Measurements from ENCODE around the gene LMAN2L. TPM values are rescaled to one million over a fixed set of nuclear protein-coding genes. Genes with fewer than 3 reads are reported as not detected.

Gene LMAN2L
- total and polyA plus RNA-seq, 8 donors: 5.4 to 15.8 (median 6.8) TPM

GRCh38 chr2:96699021-96699420 lies 40.8 kb downstream of the LMAN2L start:
- DNase-seq: no peak
- Histone ChIP-seq H3K27ac (no peak overlapping the region), H3K9me3 (no peaks in the 10 kb centered on the region), H3K4me1 (no peaks in the 10 kb centered on the region), H3K36me3 (no peaks in the 10 kb centered on the region), H3K27me3 (no peaks in the 10 kb centered on the region), H3K4me3 (no peak overlapping the region)
- no peak for ATAC-seq
- no peak for TF ChIP-seq CTCF (IDR thresholded peaks at IDR 0.05)
- FAIRE-seq: no peak
- 90 to 92% methylated on average over 6 of the region's 6 CpGs for WGBS, 2 donors
- intact Hi-C loops (cut with DNase I): no loop called here

GRCh38 chr2:96698221-96698861 lies 41.5 kb downstream of the LMAN2L start:
- H3K27ac ChIP-seq: no peak overlapping the region
- ATAC-seq (no peak), FAIRE-seq (no peak), DNase-seq (no peak)
- no peaks in the 10 kb centered on the region for H3K4me1 ChIP-seq
- H3K9me3 ChIP-seq: no peaks in the 10 kb centered on the region
- no peaks in the 10 kb centered on the region for H3K36me3 ChIP-seq
- no peak for TF ChIP-seq CTCF (IDR thresholded peaks at IDR 0.05)
- no peak overlapping the region for H3K4me3 ChIP-seq
- intact Hi-C loops (cut with DNase I): no loop called here
- H3K27me3 ChIP-seq: no peaks in the 10 kb centered on the region
- WGBS, 2 donors: 95 to 96% methylated on average over 14 of the region's 14 CpGs

GRCh38 chr2:96697476-96697875 lies 42.4 kb downstream of the LMAN2L start:
- no peak for FAIRE-seq
- DNase-seq: no peak
- ATAC-seq: no peak

GRCh38 chr2:96695602-96696001 lies 44.3 kb downstream of the LMAN2L start:
- H3K27me3 ChIP-seq: no peaks in the 10 kb centered on the region
- H3K27ac ChIP-seq: no peak overlapping the region
- no peak for DNase-seq
- no peak for FAIRE-seq
- H3K4me1 ChIP-seq: no peaks in the 10 kb centered on the region
- no peak for TF ChIP-seq CTCF (IDR thresholded peaks at IDR 0.05)
- intact Hi-C loops (cut with DNase I): no loop called here
- H3K36me3 ChIP-seq: no peaks in the 10 kb centered on the region
- no peak overlapping the region for H3K4me3 ChIP-seq
- WGBS, 2 donors: 88 to 89% methylated on average over 15 of the region's 15 CpGs
- no peak for ATAC-seq
- H3K9me3 ChIP-seq: no peaks in the 10 kb centered on the region

More at GRCh38 chr2:96697476-96697875, 42.4 kb downstream of the LMAN2L start:
- Histone ChIP-seq H3K27ac (no peak overlapping the region), H3K4me1 (no peaks in the 10 kb centered on the region), H3K4me3 (no peak overlapping the region), H3K9me3 (no peaks in the 10 kb centered on the region), H3K27me3 (no peaks in the 10 kb centered on the region), H3K36me3 (no peaks in the 10 kb centered on the region)
- intact Hi-C loops (cut with DNase I): no loop called here
- no peak for TF ChIP-seq CTCF (IDR thresholded peaks at IDR 0.05)
- 86 to 91% methylated on average over 2 of the region's 2 CpGs for WGBS, 2 donors

- no peak for FAIRE-seq
- H3K4me3 ChIP-seq: no peak overlapping the region
- no peaks in the 10 kb centered on the region for H3K4me1 ChIP-seq
- H3K27ac ChIP-seq: no peak overlapping the region
- DNase-seq: no peak
- H3K36me3 ChIP-seq: no peaks in the 10 kb centered on the region
- 89 to 94% methylated on average over 13 of the region's 13 CpGs for WGBS, 2 donors
- H3K9me3 ChIP-seq: no peaks in the 10 kb centered on the region
- intact Hi-C loops (cut with DNase I): no loop called here
- ATAC-seq: no peak
- H3K27me3 ChIP-seq: no peaks in the 10 kb centered on the region
- TF ChIP-seq CTCF (IDR thresholded peaks at IDR 0.05): no peak
These were observed 44.9 kb downstream of the LMAN2L start for GRCh38 chr2:96694816-96695455.

All from pancreas (tissue), 10 donors.